ENCODE data around the gene MMP24. TPM values are rescaled to one million over a fixed set of nuclear protein-coding genes. Genes with fewer than 3 reads are reported as not detected.

The MMP24 gene
- total RNA-seq, 1 donor from 2014 or later = 13.0 TPM

DNA sequence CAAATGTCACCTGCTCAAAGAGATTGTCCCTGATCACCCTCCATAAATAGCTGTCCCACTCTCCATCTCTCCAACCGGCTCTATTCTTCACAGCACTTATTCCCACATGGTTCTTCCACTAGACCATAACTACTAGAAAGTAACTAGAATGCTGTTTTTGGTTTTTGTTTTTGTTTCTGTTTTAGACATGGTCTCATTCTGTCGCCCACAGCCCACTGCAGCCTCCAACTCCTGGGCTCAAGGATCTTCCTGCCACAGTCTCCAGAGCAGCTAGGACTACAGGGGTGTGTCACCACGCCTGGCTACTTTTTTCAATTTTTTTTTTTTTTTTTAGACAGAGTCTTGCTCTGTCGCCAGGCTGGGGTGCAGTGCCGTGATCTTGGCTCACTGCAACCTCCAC is 12.2 kb downstream of the MMP24 start:
- ATAC-seq (no peak), DNase-seq (no peak)
- Histone ChIP-seq H3K36me3 (peaks cover 5% of the 10 kb centered on the region), H3K27ac (no peak overlapping the region), H3K4me3 (no peak overlapping the region), H3K9me3 (no peaks in the 10 kb centered on the region), H3K27me3 (no peaks in the 10 kb centered on the region), H3K4me1 (no peaks in the 10 kb centered on the region)
- TF ChIP-seq, protein P1, sequence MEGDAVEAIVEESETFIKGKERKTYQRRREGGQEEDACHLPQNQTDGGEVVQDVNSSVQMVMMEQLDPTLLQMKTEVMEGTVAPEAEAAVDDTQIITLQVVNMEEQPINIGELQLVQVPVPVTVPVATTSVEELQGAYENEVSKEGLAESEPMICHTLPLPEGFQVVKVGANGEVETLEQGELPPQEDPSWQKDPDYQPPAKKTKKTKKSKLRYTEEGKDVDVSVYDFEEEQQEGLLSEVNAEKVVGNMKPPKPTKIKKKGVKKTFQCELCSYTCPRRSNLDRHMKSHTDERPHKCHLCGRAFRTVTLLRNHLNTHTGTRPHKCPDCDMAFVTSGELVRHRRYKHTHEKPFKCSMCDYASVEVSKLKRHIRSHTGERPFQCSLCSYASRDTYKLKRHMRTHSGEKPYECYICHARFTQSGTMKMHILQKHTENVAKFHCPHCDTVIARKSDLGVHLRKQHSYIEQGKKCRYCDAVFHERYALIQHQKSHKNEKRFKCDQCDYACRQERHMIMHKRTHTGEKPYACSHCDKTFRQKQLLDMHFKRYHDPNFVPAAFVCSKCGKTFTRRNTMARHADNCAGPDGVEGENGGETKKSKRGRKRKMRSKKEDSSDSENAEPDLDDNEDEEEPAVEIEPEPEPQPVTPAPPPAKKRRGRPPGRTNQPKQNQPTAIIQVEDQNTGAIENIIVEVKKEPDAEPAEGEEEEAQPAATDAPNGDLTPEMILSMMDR (IDR thresholded peaks at IDR 0.05) = no peak
- intact Hi-C loops (cut with DNase I) = no loop called here

DNA sequence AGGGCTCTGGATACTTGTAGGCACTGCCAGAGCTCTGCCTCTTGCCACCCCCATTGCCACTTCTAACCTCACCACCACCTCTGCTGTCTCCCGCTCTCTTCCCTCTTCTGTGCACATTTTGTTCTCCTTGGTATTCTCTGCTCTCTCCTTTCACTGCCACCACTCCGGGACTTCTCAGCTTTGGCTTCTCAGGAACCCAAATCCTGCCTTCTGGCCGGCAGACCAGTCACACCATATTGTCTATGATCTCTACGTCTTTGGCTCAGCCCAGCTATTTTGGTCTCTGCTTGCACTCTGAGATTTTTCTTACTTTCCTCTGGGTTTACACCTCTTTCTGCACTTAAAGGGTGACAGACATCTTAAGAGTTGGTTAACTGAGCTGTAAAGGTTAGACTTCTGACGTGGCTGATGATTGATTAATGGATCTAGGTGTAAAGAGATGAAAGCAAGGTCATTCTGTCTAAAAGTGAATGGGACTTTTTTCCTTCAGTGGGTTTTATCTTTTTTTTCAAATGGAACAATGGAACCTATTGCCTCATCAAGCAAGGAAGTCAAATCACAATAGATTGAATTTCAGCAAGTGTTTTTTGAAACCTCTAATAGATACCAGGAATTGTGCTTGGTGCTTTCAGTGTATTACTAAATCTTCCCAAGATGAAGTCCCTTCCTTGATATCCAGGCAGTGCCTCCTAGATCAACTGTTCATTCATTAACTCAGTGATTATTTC is 13.8 kb downstream of the MMP24 start:
- intact Hi-C loops (cut with DNase I) = no loop called here
- DNase-seq (no peak), ATAC-seq (no peak)
- Histone ChIP-seq H3K27ac (no peak overlapping the region), H3K36me3 (peaks cover 3% of the 10 kb centered on the region), H3K4me1 (no peaks in the 10 kb centered on the region), H3K9me3 (no peaks in the 10 kb centered on the region), H3K4me3 (no peak overlapping the region), H3K27me3 (no peaks in the 10 kb centered on the region)
- TF ChIP-seq, protein P1 (IDR thresholded peaks at IDR 0.05) = no peak

DNA sequence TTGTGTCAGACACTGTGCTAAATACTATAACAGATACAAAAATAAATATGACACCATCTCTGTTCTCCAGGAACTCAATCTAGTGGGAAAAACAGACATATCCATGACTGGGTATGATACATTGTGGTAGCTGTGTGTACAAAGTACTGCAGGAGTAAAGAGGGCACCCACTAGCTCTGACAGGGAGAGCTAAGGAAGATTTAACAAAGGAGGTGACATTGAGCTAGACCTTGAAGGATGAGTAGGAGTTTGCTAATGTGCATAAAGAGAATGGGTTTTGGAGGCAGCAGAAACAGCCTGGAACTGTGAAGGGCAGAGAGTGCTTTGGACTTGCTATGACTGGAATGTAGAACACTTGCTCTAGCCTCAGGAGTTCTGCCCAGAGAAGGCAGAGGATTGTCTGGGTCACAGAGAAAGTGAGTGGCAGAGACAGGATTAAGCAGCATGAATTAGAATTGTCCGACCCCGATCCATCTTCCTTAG is 14.4 kb downstream of the MMP24 start:
- H3K27me3 ChIP-seq = no peaks in the 10 kb centered on the region
- no peak for DNase-seq
- TF ChIP-seq, protein P1 (IDR thresholded peaks at IDR 0.05) = no peak
- peak; percentile 47 for ATAC-seq
- no peak overlapping the region for H3K4me3 ChIP-seq
- no peak overlapping the region for H3K27ac ChIP-seq
- no peaks in the 10 kb centered on the region for H3K36me3 ChIP-seq
- intact Hi-C loops (cut with DNase I) = no loop called here
- H3K9me3 ChIP-seq = no peaks in the 10 kb centered on the region
- no peaks in the 10 kb centered on the region for H3K4me1 ChIP-seq

DNA sequence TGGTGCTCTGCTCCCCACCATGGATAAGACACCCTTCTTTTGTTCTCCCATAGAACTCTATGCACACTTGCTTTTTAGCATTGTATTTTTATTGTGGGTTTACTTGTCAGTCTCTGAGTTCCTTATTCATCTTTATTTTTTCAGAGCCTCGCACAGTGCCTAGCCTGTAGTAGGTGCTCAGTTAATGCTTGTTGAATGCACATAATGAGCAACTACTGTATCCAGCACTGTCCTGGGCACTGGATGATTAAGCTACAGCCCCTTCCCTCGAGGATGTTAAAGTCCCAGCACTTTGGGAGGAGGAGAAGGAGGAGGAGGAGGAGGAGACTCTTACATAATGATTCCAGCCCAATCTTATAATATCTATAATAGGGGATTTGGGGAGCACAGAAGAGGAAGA is 16.8 kb downstream of the MMP24 start:
- intact Hi-C loops (cut with DNase I) = no loop called here
- H3K27ac ChIP-seq = no peak overlapping the region
- TF ChIP-seq, protein P1 (IDR thresholded peaks at IDR 0.05) = no peak
- H3K4me3 ChIP-seq = no peak overlapping the region
- H3K27me3 ChIP-seq = no peaks in the 10 kb centered on the region
- H3K9me3 ChIP-seq = no peaks in the 10 kb centered on the region
- no peak for DNase-seq
- no peak for ATAC-seq
- no peaks in the 10 kb centered on the region for H3K36me3 ChIP-seq
- H3K4me1 ChIP-seq = no peaks in the 10 kb centered on the region

DNA sequence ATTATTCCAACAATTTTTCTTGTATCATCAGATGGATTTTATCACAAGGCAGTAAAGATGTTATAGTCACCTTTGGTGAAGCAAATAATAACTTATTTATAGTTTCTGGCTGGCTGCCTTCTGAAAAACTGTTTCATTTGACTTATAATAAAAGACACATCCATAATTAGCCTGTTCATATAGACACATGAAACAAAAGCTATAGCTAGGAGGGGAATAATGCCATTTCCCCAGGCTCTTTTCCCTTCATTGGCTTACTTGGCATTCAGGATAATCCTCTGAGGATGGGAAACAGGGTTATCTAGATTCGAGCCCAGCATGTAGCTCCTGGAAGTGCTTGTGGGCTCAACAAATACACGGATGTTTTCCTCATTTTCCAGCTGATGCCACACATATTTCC is 17.5 kb downstream of the MMP24 start:
- intact Hi-C loops (cut with DNase I) = no loop called here
- TF ChIP-seq, protein P1 (IDR thresholded peaks at IDR 0.05) = no peak

More for the DNA sequence above, 17.5 kb downstream of the MMP24 start:
- H3K9me3 ChIP-seq = no peaks in the 10 kb centered on the region
- H3K27me3 ChIP-seq = no peaks in the 10 kb centered on the region
- no peaks in the 10 kb centered on the region for H3K4me1 ChIP-seq
- H3K4me3 ChIP-seq = no peak overlapping the region
- ATAC-seq (no peak), DNase-seq (no peak)
- H3K36me3 ChIP-seq = no peaks in the 10 kb centered on the region
- no peak overlapping the region for H3K27ac ChIP-seq

Data from upper lobe of right lung (tissue), 1 donor.